Measurements from ENCODE around the gene BRIX1. TPM values are rescaled to one million over a fixed set of nuclear protein-coding genes. Genes with fewer than 3 reads are reported as not detected.

Gene BRIX1
- total RNA-seq, 1 experiment from 2014 or later = 48.6 TPM

Other genes starting within 250 kb of the BRIX1 start
- not detected in 2 replicates for gene TTC23L, start 76.5 kb upstream of the BRIX1 start, total RNA-seq (2014; rRNA removed; shearing (Covaris generic); ENCODE audit: low replicate concordance)
- 34.1 and 59.1 TPM in 2 replicates for gene RAD1, start 207 bp upstream of the BRIX1 start, total RNA-seq (2014; rRNA removed; shearing (Covaris generic); ENCODE audit: low replicate concordance)
- 40.4 and 41.0 TPM in 2 replicates for gene DNAJC21, start 13.8 kb downstream of the BRIX1 start, total RNA-seq (2014; rRNA removed; shearing (Covaris generic); ENCODE audit: low replicate concordance)
- not detected in 2 replicates for gene AGXT2, start 132.2 kb downstream of the BRIX1 start, total RNA-seq (2014; rRNA removed; shearing (Covaris generic); ENCODE audit: low replicate concordance)